IMR-90 (cell line): Measurements from ENCODE around the gene RUFY1. TPM values are rescaled to one million over a fixed set of nuclear protein-coding genes. Genes with fewer than 3 reads are reported as not detected.

Experiments used
- ATAC-seq: fragments of 200-7000 bp; cut with Tn5 transposase; 2 replicates; pipeline ENCODE4 v1.9.1; 2020; ENCODE audit warnings: low read depth, mild to moderate bottlenecking, moderate library complexity
- BruUV-seq: library from RNA; stranded (reverse); fragments of 400-500 nt; replicated peaks from 2 replicates; lab custom pipeline; 2021; lab: Mats Ljungman, UMichigan
- CTCF ChIA-PET: fragments of 300-600 bp; formaldehyde crosslinking; extraction: SDS; loops from one replicate; lab custom pipeline; 2021; ENCODE audit warnings: antibody characterized with exemption; lab: Yijun Ruan, JAX
- POLR2A ChIA-PET: fragments of 300-600 bp; sonication (Branson Sonifier 250); formaldehyde crosslinking; loops from one replicate; lab custom pipeline; 2022; ENCODE audit warnings: antibody characterized with exemption; ENCODE audit not compliant: unreplicated experiment; lab: Charles Lee
- DNase-seq: peaks from one replicate; pipeline ENCODE4 v3.0.0; 2013
- H2AFZ ChIP-seq: replicated peaks from 2 replicates; pipeline ENCODE3; 2013; ENCODE audit warnings: low read length, mild to moderate bottlenecking; ENCODE audit not compliant: poor library complexity
- H2AK5ac ChIP-seq: 2 replicates; pipeline ENCODE4 v1.6.1; 2013; ENCODE audit warnings: low read depth, low read length, inconsistent platforms
- H2AK9ac ChIP-seq: replicated peaks from 2 replicates; pipeline ENCODE3; 2013; ENCODE audit warnings: mild to moderate bottlenecking, low read depth, low read length, moderate library complexity; ENCODE audit not compliant: poor library complexity
- H2BK120ac ChIP-seq: 2 replicates; pipeline ENCODE4 v1.6.1; 2013; ENCODE audit warnings: low read depth, low read length, inconsistent platforms
- H2BK15ac ChIP-seq: 3 replicates; pipeline ENCODE4 v1.6.1; 2013; ENCODE audit warnings: low read depth, low read length, inconsistent platforms
- H2BK20ac ChIP-seq: 2 replicates; pipeline ENCODE4 v1.6.1; 2013; ENCODE audit warnings: low read depth, mild to moderate bottlenecking, inconsistent platforms, low read length, moderate library complexity
- H2BK5ac ChIP-seq: 2 replicates; pipeline ENCODE4 v1.6.1; 2013; ENCODE audit warnings: mild to moderate bottlenecking, low read depth, low read length, inconsistent platforms; ENCODE audit not compliant: poor library complexity, severe bottlenecking
- H3K14ac ChIP-seq: replicated peaks from 2 replicates; pipeline ENCODE4 v1.6.1; 2013; ENCODE audit warnings: low read depth, low read length, inconsistent platforms
- H3K18ac ChIP-seq: 2 replicates; pipeline ENCODE4 v1.6.1; 2013; ENCODE audit warnings: low read depth, low read length, control low read depth
- H3K23ac ChIP-seq: 2 replicates; pipeline ENCODE4 v1.6.1; 2013; ENCODE audit warnings: low read depth, low read length, inconsistent platforms
- H3K27ac ChIP-seq: 2 replicates; pipeline ENCODE4 v1.5.1; 2013; ENCODE audit warnings: mild to moderate bottlenecking, control low read depth, low read length; ENCODE audit not compliant: insufficient read depth
- H3K27me3 ChIP-seq: 2 replicates; pipeline ENCODE4 v1.6.1; 2013; ENCODE audit warnings: low read length; ENCODE audit not compliant: control insufficient read depth, insufficient read depth
- H3K36me3 ChIP-seq: 2 replicates; pipeline ENCODE4 v1.6.1; 2013; ENCODE audit warnings: low read length, mixed read lengths; ENCODE audit not compliant: control insufficient read depth, insufficient read depth
- H3K4ac ChIP-seq: 2 replicates; pipeline ENCODE4 v1.6.1; 2013; ENCODE audit warnings: low read depth, low read length, inconsistent platforms
- H3K4me1 ChIP-seq: 2 replicates; pipeline ENCODE4 v1.6.1; 2013; ENCODE audit warnings: low read length, mixed read lengths; ENCODE audit not compliant: control insufficient read depth, insufficient read depth
- H3K4me2 ChIP-seq: 2 replicates; pipeline ENCODE4 v1.6.1; 2013; ENCODE audit warnings: low read depth, mild to moderate bottlenecking, control low read depth, low read length, moderate library complexity
- H3K4me3 ChIP-seq: 2 replicates; pipeline ENCODE4 v1.5.1; 2013; ENCODE audit warnings: low read depth, mild to moderate bottlenecking, control low read depth, low read length, moderate library complexity; ENCODE audit not compliant: insufficient read depth
- H3K56ac ChIP-seq: 2 replicates; pipeline ENCODE4 v1.6.1; 2013; ENCODE audit warnings: low read length, inconsistent platforms; ENCODE audit not compliant: insufficient read depth; ENCODE audit errors: extremely low read depth
- H3K79me1 ChIP-seq, 2 experiments: 2 replicates each; pipeline ENCODE4 v1.6.1; 2013; ENCODE audit warnings: low read length in 2 of 2, inconsistent platforms in 1 of 2, low read depth in 1 of 2
- H3K9ac ChIP-seq: 2 replicates; pipeline ENCODE4 v1.6.1; 2013; ENCODE audit warnings: low read depth, low read length, control low read depth
- H3K9me1 ChIP-seq: 2 replicates; pipeline ENCODE4 v1.6.1; 2013; ENCODE audit warnings: low read length, inconsistent platforms; ENCODE audit not compliant: insufficient read depth
- H3K9me3 ChIP-seq: 2 replicates; pipeline ENCODE4 v1.6.1; 2013; ENCODE audit warnings: low read length; ENCODE audit not compliant: control insufficient read depth, insufficient read depth
- H4K20me1 ChIP-seq: 2 replicates; pipeline ENCODE4 v1.6.1; 2013; ENCODE audit warnings: low read length, inconsistent platforms; ENCODE audit not compliant: insufficient read depth
- H4K5ac ChIP-seq: 2 replicates; pipeline ENCODE4 v1.6.1; 2013; ENCODE audit warnings: mild to moderate bottlenecking, low read depth, low read length, control low read depth
- H4K8ac ChIP-seq, 2 experiments: 2 replicates each; pipeline ENCODE4 v1.6.1; 2013; ENCODE audit warnings: low read depth in 2 of 2, low read length in 2 of 2, control low read depth in 1 of 2, inconsistent platforms in 1 of 2
- H4K91ac ChIP-seq: 2 replicates; pipeline ENCODE4 v1.6.1; 2013; ENCODE audit warnings: low read depth, low read length, inconsistent platforms; ENCODE audit not compliant: insufficient read depth
- CEBPB ChIP-seq: IDR thresholded peaks from 2 replicates; pipeline ENCODE4 v1.6.1; 2012; ENCODE audit warnings: low read depth, low read length, improper control_type of control experiment
- CHD1 ChIP-seq: IDR thresholded peaks from 2 replicates; pipeline ENCODE4 v1.6.1; 2012; ENCODE audit warnings: low read depth, low read length, improper control_type of control experiment
- FOS ChIP-seq: fragments of 150-350 bp; IDR thresholded peaks from 2 replicates; pipeline ENCODE4 v1.6.1; 2016; ENCODE audit warnings: low read depth, low read length
- MAZ ChIP-seq: IDR thresholded peaks from 2 replicates; pipeline ENCODE4 v1.6.1; 2012; ENCODE audit warnings: low read depth, mild to moderate bottlenecking, low read length, improper control_type of control experiment, moderate library complexity, borderline replicate concordance
- WGBS, 2 experiments: methylation state at CpG; one replicate each; pipeline versions ENCODE4 v1.1.5 to v1.1.7; 2013; ENCODE audit warnings: missing lambda C conversion rate in 2 of 2; ENCODE audit not compliant: insufficient read length in 1 of 2; ENCODE audit errors: extremely low coverage in 2 of 2; 5-methylcytosine and 5-hydroxymethylcytosine counted together
- dilution Hi-C: fragments of 300-500 bp; cut with HindIII; formaldehyde crosslinking; loops from one replicate; pipeline ENCODE4 v1.14.3; 2018; ENCODE audit warnings: low sequenced_read_pairs; ENCODE audit not compliant: unreplicated experiment
- in situ Hi-C: fragments of 300-500 bp; cut with MboI; formaldehyde crosslinking; loops from 3 replicates; pipeline ENCODE4 v1.14.3; 2019; ENCODE audit warnings: low sequenced_read_pairs, inconsistent platforms, mixed read lengths
- intact Hi-C: fragments of 100-400 bp; cut with micrococcal nuclease; formaldehyde crosslinking; loops from 2 replicates; pipeline ENCODE4 v1.10.0; 2022
- polyA plus RNA-seq, 3 experiments: library from polyadenylated mRNA; depleted of rRNA; stranded (reverse); fragments of >200 nt; gene quantifications; 2 replicates each; pipeline ENCODE4 v1.2.3, GENCODE V29; 2012; ENCODE audit warnings: low replicate concordance in 1 of 3
- total RNA-seq: library from RNA; depleted of rRNA; stranded (reverse); fragments of >200 nt; gene quantifications from 2 replicates; pipeline ENCODE4 v1.2.3, GENCODE V29; 2012
- TF ChIP-seq, protein P1 (sequence below): fragments of 150-350 bp; IDR thresholded peaks from 2 replicates; pipeline ENCODE4 v1.6.1; 2016; ENCODE audit warnings: low read depth, mild to moderate bottlenecking, low read length, moderate library complexity, borderline replicate concordance
- TF ChIP-seq, protein P2 (sequence below): conservative IDR thresholded peaks from 2 replicates; pipeline ENCODE4 v1.5.1; 2012; ENCODE audit warnings: mild to moderate bottlenecking, low read depth, low read length, improper control_type of control experiment

Gene RUFY1
- total and polyA plus RNA-seq, 2 of the 4 experiments (the other 2 are of a cell fraction), result 19.5 to 21.8 TPM

DNA sequence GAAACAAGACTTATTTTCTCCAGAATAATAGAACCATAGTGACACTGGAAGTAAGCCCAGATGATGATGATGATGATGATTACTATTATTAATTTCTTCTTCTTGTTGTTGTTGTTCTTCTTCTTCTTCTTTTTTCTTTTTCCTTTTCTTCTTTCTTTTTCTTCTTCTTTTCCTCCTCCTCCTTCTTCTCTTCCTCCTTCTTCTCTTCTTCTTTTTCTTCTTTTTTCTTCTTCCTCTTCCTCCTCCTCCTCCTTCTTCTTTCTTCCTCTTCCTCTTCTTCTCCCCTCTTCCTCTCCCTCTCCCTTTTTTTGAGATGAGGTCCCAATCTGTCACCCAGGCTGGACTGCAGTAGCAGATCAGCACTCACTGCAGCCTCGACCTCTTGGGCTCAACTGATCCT is 40.5 kb upstream of the RUFY1 start:
- ChIA-PET CTCF (no interaction called here), POLR2A (no interaction called here)
- no peak overlapping the region for H2BK15ac ChIP-seq
- H3K14ac ChIP-seq, result no peak overlapping the region
- whole genome bisulfite sequencing, 2 experiments, result no CpG with 5 or more reads among the region's 1 CpG
- H3K27ac ChIP-seq, result no peak overlapping the region
- no peaks in the 10 kb centered on the region for H3K36me3 ChIP-seq
- dilution Hi-C loops, result no loop called here
- H3K4me2 ChIP-seq, result no peak overlapping the region
- H2AK9ac ChIP-seq, result no peak overlapping the region
- H2BK20ac ChIP-seq, result no peak overlapping the region
- H3K23ac ChIP-seq, result no peak overlapping the region
- H4K91ac ChIP-seq, result no peak overlapping the region
- no peaks in the 10 kb centered on the region for H3K9me3 ChIP-seq
- H3K9ac ChIP-seq, result no peak overlapping the region
- H2BK5ac ChIP-seq, result no peak overlapping the region
- no peak for DNase-seq
- H3K4ac ChIP-seq, result no peak overlapping the region
- H3K79me1 ChIP-seq, result no peaks in the 10 kb centered on the region
- H2AFZ ChIP-seq, result no peak overlapping the region
- no TSS peak for BruUV-seq
- no peaks in the 10 kb centered on the region for H3K27me3 ChIP-seq
- no peaks in the 10 kb centered on the region for H4K20me1 ChIP-seq
- in situ Hi-C loops, result no loop called here
- no peak overlapping the region for H3K18ac ChIP-seq
- intact Hi-C loops, result no loop called here
- H2AK5ac ChIP-seq, result no peak overlapping the region
- H4K5ac ChIP-seq, result no peak overlapping the region
- H3K9me1 ChIP-seq, result no peaks in the 10 kb centered on the region
- TF ChIP-seq, protein P1, sequence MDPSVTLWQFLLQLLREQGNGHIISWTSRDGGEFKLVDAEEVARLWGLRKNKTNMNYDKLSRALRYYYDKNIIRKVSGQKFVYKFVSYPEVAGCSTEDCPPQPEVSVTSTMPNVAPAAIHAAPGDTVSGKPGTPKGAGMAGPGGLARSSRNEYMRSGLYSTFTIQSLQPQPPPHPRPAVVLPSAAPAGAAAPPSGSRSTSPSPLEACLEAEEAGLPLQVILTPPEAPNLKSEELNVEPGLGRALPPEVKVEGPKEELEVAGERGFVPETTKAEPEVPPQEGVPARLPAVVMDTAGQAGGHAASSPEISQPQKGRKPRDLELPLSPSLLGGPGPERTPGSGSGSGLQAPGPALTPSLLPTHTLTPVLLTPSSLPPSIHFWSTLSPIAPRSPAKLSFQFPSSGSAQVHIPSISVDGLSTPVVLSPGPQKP, result no peak
- TF ChIP-seq FOS, result no peak
- TF ChIP-seq MAZ, result no peak
- no peak for TF ChIP-seq CHD1
- no peak for TF ChIP-seq CEBPB
- TF ChIP-seq, protein P2, sequence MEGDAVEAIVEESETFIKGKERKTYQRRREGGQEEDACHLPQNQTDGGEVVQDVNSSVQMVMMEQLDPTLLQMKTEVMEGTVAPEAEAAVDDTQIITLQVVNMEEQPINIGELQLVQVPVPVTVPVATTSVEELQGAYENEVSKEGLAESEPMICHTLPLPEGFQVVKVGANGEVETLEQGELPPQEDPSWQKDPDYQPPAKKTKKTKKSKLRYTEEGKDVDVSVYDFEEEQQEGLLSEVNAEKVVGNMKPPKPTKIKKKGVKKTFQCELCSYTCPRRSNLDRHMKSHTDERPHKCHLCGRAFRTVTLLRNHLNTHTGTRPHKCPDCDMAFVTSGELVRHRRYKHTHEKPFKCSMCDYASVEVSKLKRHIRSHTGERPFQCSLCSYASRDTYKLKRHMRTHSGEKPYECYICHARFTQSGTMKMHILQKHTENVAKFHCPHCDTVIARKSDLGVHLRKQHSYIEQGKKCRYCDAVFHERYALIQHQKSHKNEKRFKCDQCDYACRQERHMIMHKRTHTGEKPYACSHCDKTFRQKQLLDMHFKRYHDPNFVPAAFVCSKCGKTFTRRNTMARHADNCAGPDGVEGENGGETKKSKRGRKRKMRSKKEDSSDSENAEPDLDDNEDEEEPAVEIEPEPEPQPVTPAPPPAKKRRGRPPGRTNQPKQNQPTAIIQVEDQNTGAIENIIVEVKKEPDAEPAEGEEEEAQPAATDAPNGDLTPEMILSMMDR, result no peak
- no peak overlapping the region for H3K56ac ChIP-seq
- H4K8ac ChIP-seq, result no peak overlapping the region
- no peak for ATAC-seq
- no peak overlapping the region for H3K4me3 ChIP-seq
- H2BK120ac ChIP-seq, result no peak overlapping the region
- no peaks in the 10 kb centered on the region for H3K4me1 ChIP-seq
